Upper lobe of right lung (tissue), 1 donor: ENCODE results near the gene MRPL40. TPM values are rescaled to one million over a fixed set of nuclear protein-coding genes. Genes with fewer than 3 reads are reported as not detected.
"Not testable (repeated sequence)": the region's sequence is repeated elsewhere in the genome, so short reads cannot be mapped to it uniquely, and the experiment has no call there.

Experiments
- ATAC-seq: fragments of 200-7000 bp; cut with Tn5 transposase; one replicate; pipeline ENCODE4 v1.9.1; 2020; ENCODE audit warnings: mild to moderate bottlenecking, moderate library complexity
- DNase-seq: peaks from one replicate; pipeline ENCODE4 v3.0.0-alpha.2; 2020
- H3K27ac ChIP-seq: fragments of 200-600 bp; one replicate; pipeline ENCODE4 v1.8.0; 2022
- H3K27me3 ChIP-seq: fragments of 200-600 bp; one replicate; pipeline ENCODE4 v1.8.0; 2022; ENCODE audit warnings: mild to moderate bottlenecking
- H3K36me3 ChIP-seq: fragments of 200-600 bp; one replicate; pipeline ENCODE4 v1.8.0; 2022
- H3K4me1 ChIP-seq: fragments of 200-600 bp; one replicate; pipeline ENCODE4 v1.8.0; 2022
- H3K4me3 ChIP-seq: fragments of 200-600 bp; one replicate; pipeline ENCODE4 v1.8.0; 2022; ENCODE audit warnings: mild to moderate bottlenecking
- H3K9me3 ChIP-seq: fragments of 200-600 bp; one replicate; pipeline ENCODE4 v1.8.0; 2022
- CTCF ChIP-seq: fragments of 200-600 bp; IDR thresholded peaks from one replicate; pipeline ENCODE4 v1.8.0; 2022; ENCODE audit warnings: antibody characterized with exemption
- intact Hi-C: fragments of 100-400 bp; cut with DNase I; formaldehyde crosslinking; loops from one replicate; pipeline ENCODE4 v1.11.0; 2022
- total RNA-seq: library from RNA; stranded (reverse); fragmentation: NEBNext Ultra II Directional; extraction: Animal tissue kit (Norgen Biotek cat#: 25700); gene quantifications from one replicate; pipeline ENCODE4 v1.2.1, GENCODE V29; 2021
- donor health status: DM: no; HTN: yes; CAD: no; lungs with severe emphysema.

MRPL40 gene
- total RNA-seq, 1 donor from 2014 or later, result 20.5 TPM

GRCh38 chr22:19434829-19435580, 2.7 kb downstream of the MRPL40 start:
- TF ChIP-seq CTCF, result no peak
- Histone ChIP-seq H3K27me3 (no peaks in the 10 kb centered on the region), H3K27ac (no peak overlapping the region), H3K9me3 (no peaks in the 10 kb centered on the region), H3K4me1 (peaks cover 15% of the 10 kb centered on the region), H3K4me3 (no peak overlapping the region), H3K36me3 (peaks cover 28% of the 10 kb centered on the region)
- intact Hi-C loops, result no loop called here
- ATAC-seq (no peak), DNase-seq (no peak)

- intact Hi-C loops, H3K4me3 ChIP-seq, DNase-seq, H3K27me3 ChIP-seq, H3K4me1 ChIP-seq, H3K9me3 ChIP-seq, H3K27ac ChIP-seq, ATAC-seq: not testable (repeated sequence)
- peaks cover 32% of the 10 kb centered on the region for H3K36me3 ChIP-seq
Measured at GRCh38 chr22:19436444-19437161, 4.3 kb downstream of the MRPL40 start.

DNA sequence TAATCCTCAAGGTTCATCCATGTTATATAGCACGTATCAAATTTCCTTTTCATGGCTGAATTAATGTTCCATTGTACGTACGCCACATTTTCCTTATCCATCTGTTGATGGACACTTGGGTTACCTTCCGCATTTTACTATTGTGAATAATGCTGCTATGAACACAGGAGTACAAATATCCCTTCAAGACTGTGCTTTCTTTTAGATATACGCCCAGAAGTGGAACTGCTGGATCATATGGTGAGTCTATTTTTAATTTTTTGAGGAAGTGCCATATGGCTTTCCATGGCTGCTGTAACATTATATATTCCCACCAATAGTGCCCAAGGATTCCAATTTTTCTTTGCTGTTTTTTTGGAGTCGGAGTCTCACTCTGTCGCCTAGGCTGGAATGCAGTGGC, 6.0 kb downstream of the MRPL40 start:
- ATAC-seq, result no peak
- no peak overlapping the region for H3K4me3 ChIP-seq
- no peaks in the 10 kb centered on the region for H3K27me3 ChIP-seq
- no peaks in the 10 kb centered on the region for H3K9me3 ChIP-seq
- no peak overlapping the region for H3K27ac ChIP-seq
- no peak for DNase-seq
- H3K36me3 ChIP-seq, result peaks cover 46% of the 10 kb centered on the region
- no peak for TF ChIP-seq CTCF
- intact Hi-C loops, result no loop called here
- H3K4me1 ChIP-seq, result peaks cover 3% of the 10 kb centered on the region

- ATAC-seq, result no peak
Measured at GRCh38 chr22:19440411-19441195, 8.3 kb downstream of the MRPL40 start.

DNA sequence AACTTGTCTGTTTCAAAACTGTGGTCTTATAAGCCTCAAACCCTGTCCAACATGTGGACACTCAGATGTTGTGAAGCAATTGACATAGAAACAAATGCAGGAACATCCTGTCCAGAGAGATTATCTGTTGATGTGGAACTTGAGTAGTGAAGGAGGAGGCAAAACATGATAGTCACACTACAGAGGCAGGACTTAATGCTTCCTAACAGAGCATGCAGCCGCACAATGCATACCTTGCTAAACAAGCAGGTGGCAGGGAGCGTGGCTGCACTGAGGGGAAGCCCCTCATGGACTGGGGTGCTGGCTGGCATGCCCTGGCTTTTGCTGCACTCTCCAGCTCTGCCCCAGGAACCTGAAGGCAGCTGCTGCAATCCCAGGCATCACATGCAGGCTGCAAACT, 9.8 kb downstream of the MRPL40 start:
- intact Hi-C loops, result no loop called here
- Histone ChIP-seq H3K36me3 (peaks cover 29% of the 10 kb centered on the region), H3K4me3 (no peak overlapping the region), H3K4me1 (peaks cover 20% of the 10 kb centered on the region), H3K27me3 (no peaks in the 10 kb centered on the region), H3K9me3 (no peaks in the 10 kb centered on the region), H3K27ac (no peak overlapping the region)
- TF ChIP-seq CTCF, result no peak
- ATAC-seq (no peak), DNase-seq (no peak)

More at GRCh38 chr22:19440411-19441195, 8.3 kb downstream of the MRPL40 start:
- TF ChIP-seq CTCF, result no peak
- H3K4me1 ChIP-seq, result peaks cover 8% of the 10 kb centered on the region
- H3K27ac ChIP-seq, result no peak overlapping the region
- no peaks in the 10 kb centered on the region for H3K27me3 ChIP-seq
- no peak for DNase-seq
- no peak overlapping the region for H3K4me3 ChIP-seq
- no peaks in the 10 kb centered on the region for H3K9me3 ChIP-seq
- H3K36me3 ChIP-seq, result peaks cover 43% of the 10 kb centered on the region
- intact Hi-C loops, result no loop called here
